ENCODE results near the gene MCCC2. TPM values are rescaled to one million over a fixed set of nuclear protein-coding genes. Genes with fewer than 3 reads are reported as not detected.

MCCC2 gene
- total and polyA plus RNA-seq, 10 of the 15 experiments (the other 5 are each of a cell fraction or from before 2014, with no cell fraction given), result 22.2 to 106 (median 77.7) TPM

DNA sequence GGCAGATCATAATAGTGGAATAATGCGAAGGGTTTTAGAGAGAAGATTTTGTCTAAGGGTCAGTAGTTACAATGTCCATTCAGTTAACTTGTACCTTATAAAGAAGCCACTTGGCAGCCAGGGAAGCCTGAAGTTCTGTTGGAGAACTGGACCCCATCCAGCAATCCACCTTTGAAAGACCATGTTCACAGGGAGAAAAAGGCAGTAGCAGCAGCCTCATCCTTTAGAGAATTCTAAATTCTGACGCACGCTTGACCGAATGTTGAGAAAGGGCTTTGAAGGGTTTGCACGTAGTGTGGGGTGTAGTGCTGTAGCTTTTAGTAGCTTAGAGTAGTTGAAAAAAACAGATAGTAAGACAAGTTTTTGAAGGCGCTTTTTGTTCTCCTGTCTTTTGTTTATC, 42.8 kb downstream of the MCCC2 start (continued):
- TF ChIP-seq, protein P1, sequence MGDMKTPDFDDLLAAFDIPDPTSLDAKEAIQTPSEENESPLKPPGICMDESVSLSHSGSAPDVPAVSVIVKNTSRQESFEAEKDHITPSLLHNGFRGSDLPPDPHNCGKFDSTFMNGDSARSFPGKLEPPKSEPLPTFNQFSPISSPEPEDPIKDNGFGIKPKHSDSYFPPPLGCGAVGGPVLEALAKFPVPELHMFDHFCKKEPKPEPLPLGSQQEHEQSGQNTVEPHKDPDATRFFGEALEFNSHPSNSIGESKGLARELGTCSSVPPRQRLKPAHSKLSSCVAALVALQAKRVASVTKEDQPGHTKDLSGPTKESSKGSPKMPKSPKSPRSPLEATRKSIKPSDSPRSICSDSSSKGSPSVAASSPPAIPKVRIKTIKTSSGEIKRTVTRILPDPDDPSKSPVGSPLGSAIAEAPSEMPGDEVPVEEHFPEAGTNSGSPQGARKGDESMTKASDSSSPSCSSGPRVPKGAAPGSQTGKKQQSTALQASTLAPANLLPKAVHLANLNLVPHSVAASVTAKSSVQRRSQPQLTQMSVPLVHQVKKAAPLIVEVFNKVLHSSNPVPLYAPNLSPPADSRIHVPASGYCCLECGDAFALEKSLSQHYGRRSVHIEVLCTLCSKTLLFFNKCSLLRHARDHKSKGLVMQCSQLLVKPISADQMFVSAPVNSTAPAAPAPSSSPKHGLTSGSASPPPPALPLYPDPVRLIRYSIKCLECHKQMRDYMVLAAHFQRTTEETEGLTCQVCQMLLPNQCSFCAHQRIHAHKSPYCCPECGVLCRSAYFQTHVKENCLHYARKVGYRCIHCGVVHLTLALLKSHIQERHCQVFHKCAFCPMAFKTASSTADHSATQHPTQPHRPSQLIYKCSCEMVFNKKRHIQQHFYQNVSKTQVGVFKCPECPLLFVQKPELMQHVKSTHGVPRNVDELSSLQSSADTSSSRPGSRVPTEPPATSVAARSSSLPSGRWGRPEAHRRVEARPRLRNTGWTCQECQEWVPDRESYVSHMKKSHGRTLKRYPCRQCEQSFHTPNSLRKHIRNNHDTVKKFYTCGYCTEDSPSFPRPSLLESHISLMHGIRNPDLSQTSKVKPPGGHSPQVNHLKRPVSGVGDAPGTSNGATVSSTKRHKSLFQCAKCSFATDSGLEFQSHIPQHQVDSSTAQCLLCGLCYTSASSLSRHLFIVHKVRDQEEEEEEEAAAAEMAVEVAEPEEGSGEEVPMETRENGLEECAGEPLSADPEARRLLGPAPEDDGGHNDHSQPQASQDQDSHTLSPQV (IDR thresholded peaks at IDR 0.05), result no peak
- TF ChIP-seq, protein P2, sequence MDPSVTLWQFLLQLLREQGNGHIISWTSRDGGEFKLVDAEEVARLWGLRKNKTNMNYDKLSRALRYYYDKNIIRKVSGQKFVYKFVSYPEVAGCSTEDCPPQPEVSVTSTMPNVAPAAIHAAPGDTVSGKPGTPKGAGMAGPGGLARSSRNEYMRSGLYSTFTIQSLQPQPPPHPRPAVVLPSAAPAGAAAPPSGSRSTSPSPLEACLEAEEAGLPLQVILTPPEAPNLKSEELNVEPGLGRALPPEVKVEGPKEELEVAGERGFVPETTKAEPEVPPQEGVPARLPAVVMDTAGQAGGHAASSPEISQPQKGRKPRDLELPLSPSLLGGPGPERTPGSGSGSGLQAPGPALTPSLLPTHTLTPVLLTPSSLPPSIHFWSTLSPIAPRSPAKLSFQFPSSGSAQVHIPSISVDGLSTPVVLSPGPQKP (IDR thresholded peaks at IDR 0.05; ENCODE audit: low read depth, low read length), result no peak
- TF ChIP-seq DPF2 (IDR thresholded peaks at IDR 0.05), result no peak
- TF ChIP-seq SIX5 (IDR thresholded peaks at IDR 0.05; ENCODE audit: low read depth, low read length, severe bottlenecking), result no peak
- no peak for TF ChIP-seq MTA3 (IDR thresholded peaks at IDR 0.05; ENCODE audit: borderline replicate concordance, low read length)
- no peak for TF ChIP-seq RAD51 (IDR thresholded peaks at IDR 0.05)
- TF ChIP-seq, protein P3, sequence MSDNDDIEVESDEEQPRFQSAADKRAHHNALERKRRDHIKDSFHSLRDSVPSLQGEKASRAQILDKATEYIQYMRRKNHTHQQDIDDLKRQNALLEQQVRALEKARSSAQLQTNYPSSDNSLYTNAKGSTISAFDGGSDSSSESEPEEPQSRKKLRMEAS (IDR thresholded peaks at IDR 0.05; ENCODE audit: low read depth, low read length), result no peak
- no peak for TF ChIP-seq STAT1 (conservative IDR thresholded peaks at IDR 0.05)
